Measurements from ENCODE around the gene BICRA. TPM values are rescaled to one million over a fixed set of nuclear protein-coding genes. Genes with fewer than 3 reads are reported as not detected.

Gene BICRA
- total and polyA plus RNA-seq, 9 of the 15 experiments (the other 6 are each of a cell fraction or from before 2014, with no cell fraction given): 0.01 to 8.8 (median 1.2) TPM

DNA sequence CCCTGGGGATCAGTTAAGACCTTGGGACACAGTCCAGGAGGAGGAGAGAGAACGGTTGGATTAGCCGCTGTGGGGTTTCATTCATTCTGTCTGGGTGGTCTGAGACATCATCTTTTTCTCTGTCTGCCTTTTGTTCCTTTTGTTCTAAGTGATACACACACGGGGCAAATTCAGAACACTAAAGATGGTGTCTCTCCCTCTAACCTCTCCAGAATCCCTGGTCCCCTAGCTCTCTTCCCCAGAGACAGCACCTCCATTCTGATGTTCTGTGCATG lies 5.0 kb downstream of the BICRA start:
- no peak for DNase-seq (ENCODE audit: extremely low read depth in 1 of 4, low spot score in 3 of 4)
- H3K79me2 ChIP-seq (ENCODE audit: control insufficient read depth, insufficient read depth, low read length): peaks cover 82% of the 10 kb centered on the region
- ChIA-PET POLR2A (interaction anchor here (0.6 to 1.0 kb wide), 2 partner anchors 10 to 97 kb away, joined by 3 read pairs; no protein-coding TSS in a partner anchor), CTCF (ENCODE audit: low intra/inter-chr PET ratio) (interaction anchor here (0.6 kb wide), 1 partner anchor 35 kb away, joined by 3 read pairs; no protein-coding TSS in a partner anchor)
- TF ChIP-seq RBFOX2 (IDR thresholded peaks at IDR 0.05; ENCODE audit: low read depth, low read length) (no peak), NEUROD1 (IDR thresholded peaks at IDR 0.05; ENCODE audit: borderline replicate concordance, low read depth, low read length, partially characterized antibody) (no peak), ZNF23 (CRISPR knock-in tag; IDR thresholded peaks at IDR 0.05) (no peak), SUPT5H (IDR thresholded peaks at IDR 0.05) (no peak), DPF2 (IDR thresholded peaks at IDR 0.05) (no peak), BHLHE40 (IDR thresholded peaks at IDR 0.05; ENCODE audit: low read length) (no peak), ZNF77 (CRISPR knock-in tag; IDR thresholded peaks at IDR 0.05) (no peak), GABPB1 (CRISPR knock-in tag; IDR thresholded peaks at IDR 0.05) (no peak), PCBP1 (IDR thresholded peaks at IDR 0.05; ENCODE audit: low read depth, low read length, poor library complexity, severe bottlenecking) (no peak), POLR2AphosphoS5 (IDR thresholded peaks at IDR 0.05; ENCODE audit: control insufficient read depth, insufficient read depth, low read depth, low read length) (no peak), ZNF76 (CRISPR knock-in tag; IDR thresholded peaks at IDR 0.05; ENCODE audit: borderline replicate concordance) (no peak)
- TF ChIP-seq, protein P1, sequence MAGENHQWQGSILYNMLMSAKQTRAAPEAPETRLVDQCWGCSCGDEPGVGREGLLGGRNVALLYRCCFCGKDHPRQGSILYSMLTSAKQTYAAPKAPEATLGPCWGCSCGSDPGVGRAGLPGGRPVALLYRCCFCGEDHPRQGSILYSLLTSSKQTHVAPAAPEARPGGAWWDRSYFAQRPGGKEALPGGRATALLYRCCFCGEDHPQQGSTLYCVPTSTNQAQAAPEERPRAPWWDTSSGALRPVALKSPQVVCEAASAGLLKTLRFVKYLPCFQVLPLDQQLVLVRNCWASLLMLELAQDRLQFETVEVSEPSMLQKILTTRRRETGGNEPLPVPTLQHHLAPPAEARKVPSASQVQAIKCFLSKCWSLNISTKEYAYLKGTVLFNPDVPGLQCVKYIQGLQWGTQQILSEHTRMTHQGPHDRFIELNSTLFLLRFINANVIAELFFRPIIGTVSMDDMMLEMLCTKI (IDR thresholded peaks at IDR 0.05; ENCODE audit: partially characterized antibody): no peak
- TF ChIP-seq, protein P2, sequence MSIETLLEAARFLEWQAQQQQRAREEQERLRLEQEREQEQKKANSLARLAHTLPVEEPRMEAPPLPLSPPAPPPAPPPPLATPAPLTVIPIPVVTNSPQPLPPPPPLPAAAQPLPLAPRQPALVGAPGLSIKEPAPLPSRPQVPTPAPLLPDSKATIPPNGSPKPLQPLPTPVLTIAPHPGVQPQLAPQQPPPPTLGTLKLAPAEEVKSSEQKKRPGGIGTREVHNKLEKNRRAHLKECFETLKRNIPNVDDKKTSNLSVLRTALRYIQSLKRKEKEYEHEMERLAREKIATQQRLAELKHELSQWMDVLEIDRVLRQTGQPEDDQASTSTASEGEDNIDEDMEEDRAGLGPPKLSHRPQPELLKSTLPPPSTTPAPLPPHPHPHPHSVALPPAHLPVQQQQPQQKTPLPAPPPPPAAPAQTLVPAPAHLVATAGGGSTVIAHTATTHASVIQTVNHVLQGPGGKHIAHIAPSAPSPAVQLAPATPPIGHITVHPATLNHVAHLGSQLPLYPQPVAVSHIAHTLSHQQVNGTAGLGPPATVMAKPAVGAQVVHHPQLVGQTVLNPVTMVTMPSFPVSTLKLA (conservative IDR thresholded peaks at IDR 0.05): no peak
- TF ChIP-seq, protein P3, sequence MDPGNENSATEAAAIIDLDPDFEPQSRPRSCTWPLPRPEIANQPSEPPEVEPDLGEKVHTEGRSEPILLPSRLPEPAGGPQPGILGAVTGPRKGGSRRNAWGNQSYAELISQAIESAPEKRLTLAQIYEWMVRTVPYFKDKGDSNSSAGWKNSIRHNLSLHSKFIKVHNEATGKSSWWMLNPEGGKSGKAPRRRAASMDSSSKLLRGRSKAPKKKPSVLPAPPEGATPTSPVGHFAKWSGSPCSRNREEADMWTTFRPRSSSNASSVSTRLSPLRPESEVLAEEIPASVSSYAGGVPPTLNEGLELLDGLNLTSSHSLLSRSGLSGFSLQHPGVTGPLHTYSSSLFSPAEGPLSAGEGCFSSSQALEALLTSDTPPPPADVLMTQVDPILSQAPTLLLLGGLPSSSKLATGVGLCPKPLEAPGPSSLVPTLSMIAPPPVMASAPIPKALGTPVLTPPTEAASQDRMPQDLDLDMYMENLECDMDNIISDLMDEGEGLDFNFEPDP (CRISPR knock-in tag; IDR thresholded peaks at IDR 0.05): no peak
- TF ChIP-seq, protein P4, sequence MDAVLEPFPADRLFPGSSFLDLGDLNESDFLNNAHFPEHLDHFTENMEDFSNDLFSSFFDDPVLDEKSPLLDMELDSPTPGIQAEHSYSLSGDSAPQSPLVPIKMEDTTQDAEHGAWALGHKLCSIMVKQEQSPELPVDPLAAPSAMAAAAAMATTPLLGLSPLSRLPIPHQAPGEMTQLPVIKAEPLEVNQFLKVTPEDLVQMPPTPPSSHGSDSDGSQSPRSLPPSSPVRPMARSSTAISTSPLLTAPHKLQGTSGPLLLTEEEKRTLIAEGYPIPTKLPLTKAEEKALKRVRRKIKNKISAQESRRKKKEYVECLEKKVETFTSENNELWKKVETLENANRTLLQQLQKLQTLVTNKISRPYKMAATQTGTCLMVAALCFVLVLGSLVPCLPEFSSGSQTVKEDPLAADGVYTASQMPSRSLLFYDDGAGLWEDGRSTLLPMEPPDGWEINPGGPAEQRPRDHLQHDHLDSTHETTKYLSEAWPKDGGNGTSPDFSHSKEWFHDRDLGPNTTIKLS (IDR thresholded peaks at IDR 0.05; ENCODE audit: borderline replicate concordance, low read depth): no peak
- TF ChIP-seq, protein P5, sequence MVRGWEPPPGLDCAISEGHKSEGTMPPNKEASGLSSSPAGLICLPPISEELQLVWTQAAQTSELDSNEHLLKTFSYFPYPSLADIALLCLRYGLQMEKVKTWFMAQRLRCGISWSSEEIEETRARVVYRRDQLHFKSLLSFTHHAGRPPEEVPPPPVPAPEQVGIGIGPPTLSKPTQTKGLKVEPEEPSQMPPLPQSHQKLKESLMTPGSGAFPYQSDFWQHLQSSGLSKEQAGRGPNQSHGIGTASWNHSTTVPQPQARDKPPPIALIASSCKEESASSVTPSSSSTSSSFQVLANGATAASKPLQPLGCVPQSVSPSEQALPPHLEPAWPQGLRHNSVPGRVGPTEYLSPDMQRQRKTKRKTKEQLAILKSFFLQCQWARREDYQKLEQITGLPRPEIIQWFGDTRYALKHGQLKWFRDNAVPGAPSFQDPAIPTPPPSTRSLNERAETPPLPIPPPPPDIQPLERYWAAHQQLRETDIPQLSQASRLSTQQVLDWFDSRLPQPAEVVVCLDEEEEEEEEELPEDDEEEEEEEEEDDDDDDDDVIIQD (CRISPR knock-in tag; IDR thresholded peaks at IDR 0.05): no peak
- 61% methylated on average over 3 of the region's 3 CpGs for WGBS (ENCODE audit: insufficient coverage, low coverage, missing lambda C conversion rate)
- no peaks in the 10 kb centered on the region for H3K27me3 ChIP-seq (ENCODE audit: control insufficient read depth in 2 of 2, insufficient read depth in 2 of 2, low read length in 2 of 2)
- no peaks in the 10 kb centered on the region for H3K9me3 ChIP-seq (replicated peaks; ENCODE audit: control insufficient read depth, insufficient read depth, low read depth, low read length)
- intact Hi-C loops (cut with micrococcal nuclease) (no loop called here), in situ Hi-C loops (cut with MboI) (no loop called here)
- H3K9ac ChIP-seq (ENCODE audit: insufficient read depth in 1 of 2, low read depth in 2 of 2, low read length in 2 of 2): no peak overlapping the region
- H4K20me1 ChIP-seq (replicated peaks; ENCODE audit: control insufficient read depth, insufficient read depth, low read length): peaks cover 45% of the 10 kb centered on the region
- no peak overlapping the region for H3K27ac ChIP-seq (ENCODE audit: extremely low read depth, low read depth, low read length)
- FAIRE-seq: no peak
- no peak overlapping the region for H3K4me3 ChIP-seq
- ATAC-seq: no peak
- H3K4me1 ChIP-seq (replicated peaks in 1 of 2; ENCODE audit: control insufficient read depth in 2 of 2, insufficient read depth in 2 of 2, low read length in 2 of 2): peaks cover 3 to 23% of the 10 kb centered on the region in 2 experiments; a peak in 3 of 5 replicates
- H3K9me1 ChIP-seq (ENCODE audit: control insufficient read depth, insufficient read depth, low read length): no peaks in the 10 kb centered on the region
- no peaks in the 10 kb centered on the region; the same call in 2 of the 3 replicates for H3K36me3 ChIP-seq (ENCODE audit: control insufficient read depth, insufficient read depth, low read length)
- no peak overlapping the region for H3K4me2 ChIP-seq (ENCODE audit: insufficient read depth, low read length)
- no peak overlapping the region for H2AFZ ChIP-seq (ENCODE audit: low read depth, low read length)
- BruUV-seq (replicated peaks): no TSS peak

All from K562 (cell line).